A549 (cell line): ENCODE measurements around the gene TCF7L2.

ENCODE experiments used
- CEBPB ChIP-seq, 2 experiments: fragments of >200 bp in 1 of 2; sonication (Bioruptor Twin) in 1 of 2; formaldehyde crosslinking in 1 of 2; IDR thresholded peaks; 2 replicates each; pipeline ENCODE4 v1.6.1; 2012 to 2016
- CTCF ChIP-seq: fragments of >200 bp; sonication (Bioruptor Twin); formaldehyde crosslinking; IDR thresholded peaks from 3 replicates; pipeline ENCODE4 v1.5.1; 2016
- ELK1 ChIP-seq: fragments of 150-350 bp; IDR thresholded peaks from 2 replicates; pipeline ENCODE4 v1.6.1; 2014; ENCODE audit warnings: low read depth, mild to moderate bottlenecking, low read length
- HDAC2 ChIP-seq: fragments of 200-600 bp; sonication (generic); IDR thresholded peaks from 2 replicates; pipeline ENCODE4 v1.6.1; 2016
- JUN ChIP-seq, 2 experiments: fragments of >200 bp; sonication (Bioruptor Twin); formaldehyde crosslinking; IDR thresholded peaks; 2 replicates in 1 of 2; 3 replicates in 1 of 2; pipeline ENCODE4 v1.6.1; 2016 to 2017
- RAD21 ChIP-seq, 2 experiments: fragments of >200 bp in 1 of 2; sonication (Bioruptor Twin) in 1 of 2; formaldehyde crosslinking in 1 of 2; IDR thresholded peaks in 1 of 2; conservative IDR thresholded peaks in 1 of 2; 2 replicates in 1 of 2; 3 replicates in 1 of 2; pipeline ENCODE4 v1.6.1; 2012 to 2018; ENCODE audit warnings: inconsistent platforms in 1 of 2
- REST ChIP-seq: fragments of 200-600 bp; sonication (generic); IDR thresholded peaks from 2 replicates; pipeline ENCODE4 v1.6.1; 2016; ENCODE audit warnings: antibody characterized with exemption, mild to moderate bottlenecking, moderate library complexity
- RFX5 ChIP-seq: fragments of 450-650 bp; IDR thresholded peaks from 2 replicates; pipeline ENCODE4 v1.7.1; 2014; ENCODE audit warnings: antibody characterized with exemption, mild to moderate bottlenecking, moderate library complexity
- SMC3 ChIP-seq: fragments of >200 bp; sonication (Bioruptor Twin); formaldehyde crosslinking; IDR thresholded peaks from 3 replicates; pipeline ENCODE4 v1.6.1; 2018; ENCODE audit warnings: inconsistent platforms
- SREBF2 ChIP-seq: fragments of 450-650 bp; IDR thresholded peaks from 2 replicates; pipeline ENCODE4 v1.6.1; 2014; ENCODE audit warnings: mild to moderate bottlenecking, moderate library complexity
- USF2 ChIP-seq: fragments of 450-650 bp; IDR thresholded peaks from 2 replicates; pipeline ENCODE4 v1.6.1; 2014; ENCODE audit warnings: antibody characterized with exemption

- TF ChIP-seq CTCF = no peak
- TF ChIP-seq USF2 = no peak
- no peak for TF ChIP-seq SREBF2
- no peak for TF ChIP-seq REST
- TF ChIP-seq CEBPB (IDR thresholded peaks at IDR 0.05) = no peak
- no peak for TF ChIP-seq ELK1
- TF ChIP-seq RFX5 = no peak
- TF ChIP-seq JUN (IDR thresholded peaks at IDR 0.05) = no peak
- TF ChIP-seq RAD21 (conservative IDR thresholded peaks at IDR 0.05 in 1 of 2, IDR thresholded peaks at IDR 0.05 in 1 of 2) = no peak
- TF ChIP-seq HDAC2 = no peak
- no peak for TF ChIP-seq SMC3
These were observed 208.1 kb downstream of the TCF7L2 start for GRCh38 chr10:113158183-113158582.
